NCI-H1694 (cell line): ENCODE results near the gene CPLX1.
"Not testable (repeated sequence)": the region's sequence is repeated elsewhere in the genome, so short reads cannot be mapped to it uniquely, and the experiment has no call there.

ENCODE experiments used
- DNase-seq: peaks from one replicate; lab custom pipeline; 2025; lab: John Stamatoyannopoulos, UW

Gene CPLX1

DNA sequence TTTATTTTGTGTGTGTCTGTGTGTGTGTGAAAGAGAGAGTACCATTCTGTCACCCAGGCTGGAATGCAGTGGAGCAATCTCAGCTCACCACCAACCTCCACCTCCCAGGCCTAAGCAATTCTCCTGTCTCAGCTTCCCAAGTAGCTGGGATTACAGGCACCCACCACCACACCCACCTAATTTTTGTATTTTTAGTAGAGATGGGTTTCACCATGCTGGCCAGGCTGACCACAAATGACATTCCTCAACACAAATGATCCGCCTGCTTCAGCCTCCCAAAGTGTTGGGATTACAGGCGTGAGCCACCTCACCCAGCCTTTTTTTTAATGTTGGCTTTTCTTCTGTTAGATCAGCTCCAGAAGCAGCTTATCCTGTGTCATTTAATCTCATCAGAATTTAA lies 50.4 kb downstream of the CPLX1 start:
- DNase-seq: not testable (repeated sequence)

DNA sequence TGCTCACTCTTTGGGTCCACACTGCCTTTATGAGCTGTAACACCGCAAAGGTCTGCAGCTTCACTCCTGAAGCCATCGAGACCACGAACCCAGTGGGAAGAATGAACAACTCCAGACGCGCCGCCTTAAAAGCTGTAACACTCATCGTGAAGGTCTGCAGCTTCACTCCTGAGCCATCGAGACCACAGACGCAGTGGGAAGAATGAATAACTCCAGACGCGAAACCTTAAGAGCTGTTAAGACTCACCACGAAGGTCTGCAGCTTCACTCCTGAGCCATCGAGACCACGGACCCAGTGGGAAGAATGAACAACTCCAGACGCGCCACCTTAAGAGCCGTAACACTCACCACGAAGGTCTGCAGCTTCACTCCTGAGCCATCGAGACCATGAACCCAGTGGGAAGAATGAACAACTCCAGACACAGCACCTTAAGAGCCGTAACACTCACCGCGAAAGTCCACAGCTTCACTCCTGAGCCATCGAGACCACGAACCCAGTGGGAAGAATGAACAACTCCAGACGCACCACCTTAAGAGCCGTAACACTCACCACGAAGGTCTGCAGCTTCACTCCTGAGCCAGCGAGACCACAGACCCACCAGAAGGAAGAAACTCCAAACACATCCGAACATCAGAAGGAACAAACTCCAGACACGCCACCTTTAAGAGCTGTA lies 51.4 kb downstream of the CPLX1 start:
- not testable (repeated sequence) for DNase-seq

GRCh38 chr4:773214-773613 lies 52.7 kb downstream of the CPLX1 start:
- DNase-seq: no peak

GRCh38 chr4:772776-773175 lies 53.2 kb downstream of the CPLX1 start:
- DNase-seq: no peak

DNA sequence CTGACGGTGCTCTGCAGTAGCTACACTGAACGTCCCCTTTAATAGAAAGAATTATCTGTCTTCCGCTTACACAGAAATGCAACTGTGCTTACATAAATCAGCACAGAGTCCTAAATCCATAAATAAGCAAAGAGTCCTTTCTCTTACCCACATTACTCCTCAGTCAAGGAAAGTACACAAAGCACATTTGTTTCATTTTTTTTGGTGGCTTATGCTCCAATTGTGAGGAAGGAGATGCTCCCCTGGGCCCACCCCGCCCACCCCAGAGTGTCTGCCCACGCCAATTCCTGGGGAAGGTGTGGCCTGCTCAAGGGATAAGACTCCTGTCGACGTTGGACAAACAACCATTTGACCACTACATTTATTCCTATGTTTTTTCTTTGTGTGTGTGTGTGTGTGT lies 53.8 kb downstream of the CPLX1 start:
- no peak for DNase-seq

- no peak for DNase-seq
Measured at GRCh38 chr4:771464-771863, 54.5 kb downstream of the CPLX1 start.

DNA sequence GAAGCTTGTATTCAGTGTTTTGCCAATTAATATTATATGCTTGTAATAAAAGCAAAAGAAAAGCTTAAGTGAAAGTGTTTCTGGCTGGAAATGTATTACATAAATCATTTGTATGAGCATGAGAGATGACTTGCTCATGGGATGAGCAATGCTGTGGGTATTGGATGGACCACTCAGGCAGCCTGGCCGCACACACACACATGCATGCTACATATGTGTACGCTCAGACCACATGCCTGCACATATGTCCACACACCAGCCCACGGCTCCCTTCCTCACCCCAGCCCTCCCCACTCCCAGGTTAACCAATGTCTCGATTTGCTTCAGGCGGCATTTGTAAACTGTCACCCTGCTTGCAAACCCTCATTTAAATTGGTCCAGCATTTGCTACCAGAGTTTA lies 55.9 kb downstream of the CPLX1 start:
- no peak for DNase-seq

GRCh38 chr4:769511-769910 lies 56.4 kb downstream of the CPLX1 start:
- DNase-seq: no peak

DNA sequence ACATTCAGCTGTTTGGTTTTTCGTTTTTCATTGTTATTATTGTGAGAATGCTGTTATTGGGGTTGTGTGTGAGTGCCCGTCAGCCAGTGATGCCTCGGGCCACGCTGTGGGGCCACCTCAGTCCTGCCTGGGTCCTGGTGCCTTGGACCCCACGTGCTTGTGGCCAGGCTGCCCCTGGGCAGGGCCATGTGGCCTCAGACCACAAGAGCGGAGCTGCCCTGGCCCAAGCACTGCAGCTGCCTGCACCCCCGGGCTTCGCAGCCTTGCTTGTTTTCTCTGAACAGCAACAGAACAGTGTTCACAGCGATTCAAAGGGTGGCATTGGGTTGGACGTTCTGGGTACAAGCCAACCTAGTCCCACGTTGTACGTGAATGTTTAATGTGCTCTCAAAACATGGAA lies 56.9 kb downstream of the CPLX1 start:
- DNase-seq: no peak

DNA sequence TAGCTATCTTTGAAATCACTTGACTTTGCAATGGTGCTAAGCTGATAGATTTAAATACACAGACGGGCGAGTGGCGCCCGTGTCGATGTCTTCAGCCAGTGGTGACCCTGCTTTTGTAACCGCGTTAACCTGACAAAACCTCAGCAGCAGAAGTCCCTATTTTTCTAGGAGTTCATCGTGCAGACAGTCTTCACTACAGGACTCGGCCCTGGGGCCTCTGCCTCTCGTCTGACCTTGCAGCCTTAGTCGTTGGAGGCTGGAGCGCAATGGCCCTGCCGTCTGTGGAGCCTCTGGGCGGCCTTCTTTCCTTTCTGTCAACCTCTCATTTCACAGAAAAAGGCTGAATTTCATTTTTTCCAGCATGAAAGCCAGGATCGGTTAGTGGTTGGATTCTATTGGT lies 57.9 kb downstream of the CPLX1 start:
- no peak for DNase-seq

DNA sequence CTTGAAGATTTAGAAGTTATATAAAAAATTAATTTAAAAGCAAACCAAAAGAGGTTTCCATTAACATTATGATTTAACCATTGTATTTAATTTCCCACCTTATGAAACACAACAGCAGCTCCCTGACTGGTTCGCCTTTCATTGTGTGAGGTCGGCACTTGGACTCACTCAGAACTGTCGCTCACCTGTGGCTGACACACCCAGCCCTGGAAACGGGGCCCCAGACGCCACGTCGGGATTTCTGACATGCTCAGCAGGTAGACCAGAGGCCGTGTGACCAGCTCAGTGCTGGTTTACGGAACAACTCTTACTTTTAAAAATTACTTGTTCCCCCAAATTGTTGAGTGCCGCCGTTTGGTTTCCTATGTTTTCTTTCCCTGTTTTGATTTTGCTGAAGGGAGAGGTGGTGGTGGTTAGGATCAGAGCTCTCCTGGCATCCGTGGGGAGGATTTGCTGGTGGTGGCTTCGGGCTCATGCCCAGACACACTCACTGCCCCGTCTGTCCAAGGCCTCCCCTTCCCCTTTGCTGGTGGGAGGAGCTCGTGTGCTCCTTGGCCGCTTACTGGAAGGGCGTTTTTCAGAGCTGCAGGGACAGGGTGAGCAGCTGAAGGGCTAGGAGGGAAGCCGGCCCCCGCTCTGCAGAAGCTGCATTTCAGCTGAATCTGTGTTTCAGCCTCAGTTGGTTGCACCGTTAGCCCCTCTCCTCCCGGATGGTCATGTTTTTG lies 59.2 kb downstream of the CPLX1 start:
- DNase-seq: no peak

GRCh38 chr4:766152-766515 lies 59.8 kb downstream of the CPLX1 start:
- DNase-seq: no peak

- DNase-seq: no peak
Measured at GRCh38 chr4:764405-765169, 61.3 kb downstream of the CPLX1 start.

DNA sequence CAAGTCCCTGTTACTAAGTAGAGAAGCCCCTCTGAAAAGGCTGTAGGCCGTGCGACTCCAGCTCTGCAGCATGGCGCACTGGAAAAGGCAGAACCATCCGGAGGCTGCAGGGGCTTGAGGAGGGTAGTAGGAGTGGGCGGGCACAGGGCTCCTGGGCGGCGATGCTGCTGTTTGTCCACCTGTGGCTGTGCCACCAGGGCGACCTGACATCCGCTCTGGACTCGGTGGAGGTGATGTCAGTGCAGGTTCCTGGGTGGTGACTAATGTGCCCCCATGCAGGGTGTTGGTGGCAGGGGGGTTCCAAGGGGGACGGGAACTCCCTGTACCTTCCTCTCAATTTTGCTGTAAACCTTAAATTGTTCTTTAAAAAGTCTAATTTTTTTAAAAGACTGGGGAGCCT lies 62.0 kb downstream of the CPLX1 start:
- DNase-seq: no peak

GRCh38 chr4:763191-763810 lies 62.6 kb downstream of the CPLX1 start:
- DNase-seq: no peak

- no peak for DNase-seq
Measured at GRCh38 chr4:762211-763190, 63.4 kb downstream of the CPLX1 start.

GRCh38 chr4:761739-762138 lies 64.2 kb downstream of the CPLX1 start:
- no peak for DNase-seq

- no peak for DNase-seq
Measured at GRCh38 chr4:761086-761485, 64.8 kb downstream of the CPLX1 start.

- DNase-seq: no peak
Measured at GRCh38 chr4:760616-761015, 65.3 kb downstream of the CPLX1 start.

GRCh38 chr4:759810-760209 lies 66.1 kb downstream of the CPLX1 start:
- DNase-seq: not testable (repeated sequence)

DNA sequence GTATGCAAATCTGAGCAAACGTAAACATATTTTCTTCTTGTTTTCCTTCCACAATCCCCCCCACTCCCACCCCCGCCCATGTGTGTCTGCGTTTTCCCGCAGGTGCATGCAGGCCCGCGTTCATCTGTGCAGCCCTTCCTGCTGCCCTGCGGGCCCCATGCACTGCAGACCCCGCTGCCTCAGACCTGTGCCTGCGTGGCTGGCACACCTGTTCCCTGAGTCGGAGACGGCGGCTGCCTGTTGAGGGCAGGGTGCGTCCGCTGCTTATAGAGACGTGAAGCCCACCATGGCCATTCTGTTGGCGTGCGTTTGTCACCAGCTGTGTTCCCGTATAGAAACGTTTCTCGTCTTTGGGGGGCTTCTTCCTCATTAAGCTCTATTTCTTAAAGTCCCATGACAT lies 68.8 kb downstream of the CPLX1 start:
- DNase-seq: no peak
